Keratinocyte (primary cell): ENCODE measurements around the gene ELP5. TPM values are rescaled to one million over a fixed set of nuclear protein-coding genes. Genes with fewer than 3 reads are reported as not detected.
A peak's percentile ranks its signal among the peaks of the same experiment; 100 is the strongest.

Experiments
- DNase-seq: peaks from one replicate; pipeline ENCODE4 v3.0.0-alpha.2; 2011; ENCODE audit warnings: low read depth, missing footprints, low spot score
- FAIRE-seq: peaks from 2 replicates; lab custom pipeline; 2011; peaks lifted over from hg19 to GRCh38; lab: Jason Lieb, UNC
- H2AFZ ChIP-seq: 2 replicates; pipeline ENCODE4 v1.6.0; 2012; ENCODE audit warnings: low read length, control low read depth, inconsistent platforms; ENCODE audit not compliant: control insufficient read depth
- H3K27ac ChIP-seq: 2 replicates; pipeline ENCODE4 v1.5.1; 2011; ENCODE audit warnings: low read length; ENCODE audit not compliant: control insufficient read depth, insufficient read depth
- H3K27me3 ChIP-seq: 3 replicates; pipeline ENCODE4 v1.6.0; 2011; ENCODE audit warnings: low read length; ENCODE audit not compliant: control insufficient read depth, insufficient read depth; ENCODE audit errors: extremely low read depth
- H3K36me3 ChIP-seq, 2 experiments: 2 replicates in 1 of 2; 3 replicates in 1 of 2; pipeline ENCODE4 v1.5.1; 2011; ENCODE audit warnings: low read length in 2 of 2, mild to moderate bottlenecking in 1 of 2; ENCODE audit not compliant: control insufficient read depth in 2 of 2, insufficient read depth in 2 of 2; ENCODE audit errors: extremely low read depth in 1 of 2
- H3K4me1 ChIP-seq: 3 replicates; pipeline ENCODE4 v1.5.1; 2011; ENCODE audit warnings: low read length; ENCODE audit not compliant: control insufficient read depth, insufficient read depth; ENCODE audit errors: extremely low read depth
- H3K4me2 ChIP-seq: 3 replicates; pipeline ENCODE4 v1.6.0; 2011; ENCODE audit warnings: low read depth, low read length; ENCODE audit not compliant: control insufficient read depth, insufficient read depth; ENCODE audit errors: extremely low read depth
- H3K4me3 ChIP-seq, 3 experiments: fragments of 200-600 bp in 1 of 3; sonication (generic) in 1 of 3; 2 replicates in 2 of 3; 3 replicates in 1 of 3; pipeline ENCODE4 v1.5.1; 2011 to 2016; ENCODE audit warnings: low read length in 3 of 3, mild to moderate bottlenecking in 3 of 3, control low read depth in 2 of 3, inconsistent platforms in 1 of 3, low read depth in 1 of 3, mixed read lengths in 1 of 3, mixed run types in 1 of 3, moderate library complexity in 1 of 3; ENCODE audit not compliant: control insufficient read depth in 2 of 3, insufficient read depth in 2 of 3; ENCODE audit errors: extremely low read depth in 1 of 3
- H3K79me2 ChIP-seq: 2 replicates; pipeline ENCODE4 v1.6.0; 2012; ENCODE audit warnings: low read length; ENCODE audit not compliant: control insufficient read depth, insufficient read depth
- H3K9ac ChIP-seq: 3 replicates; pipeline ENCODE4 v1.6.0; 2011; ENCODE audit warnings: low read length; ENCODE audit not compliant: control insufficient read depth, insufficient read depth; ENCODE audit errors: extremely low read depth
- H3K9me1 ChIP-seq: 3 replicates; pipeline ENCODE4 v1.6.0; 2011; ENCODE audit warnings: low read length; ENCODE audit not compliant: control insufficient read depth, insufficient read depth; ENCODE audit errors: extremely low read depth
- H3K9me3 ChIP-seq: 2 replicates; pipeline ENCODE4 v1.5.1; 2012; ENCODE audit warnings: low read depth, low read length; ENCODE audit not compliant: control insufficient read depth
- H4K20me1 ChIP-seq: 3 replicates; pipeline ENCODE4 v1.6.0; 2011; ENCODE audit warnings: low read length; ENCODE audit not compliant: control insufficient read depth, insufficient read depth; ENCODE audit errors: extremely low read depth
- CTCF ChIP-seq, 3 experiments: IDR thresholded peaks in 1 of 3; conservative IDR thresholded peaks in 1 of 3; optimal IDR thresholded peaks in 1 of 3; 2 replicates in 2 of 3; 3 replicates in 1 of 3; pipeline versions ENCODE3 to v1.5.1; 2011; ENCODE audit warnings: low read length in 3 of 3, mild to moderate bottlenecking in 3 of 3, moderate library complexity in 2 of 3, control low read depth in 1 of 3, inconsistent platforms in 1 of 3; ENCODE audit not compliant: insufficient read depth in 2 of 3; ENCODE audit errors: extremely low read depth in 1 of 3
- EZH2 ChIP-seq: IDR thresholded peaks from one replicate; pipeline ENCODE4 v1.6.1; 2012; ENCODE audit warnings: inconsistent platforms, mild to moderate bottlenecking, low read length, moderate library complexity
- dilution Hi-C: fragments of 300-500 bp; cut with MboI; formaldehyde crosslinking; loops from one replicate; pipeline ENCODE4 v1.7.0; 2020; ENCODE audit warnings: low sequenced_read_pairs; ENCODE audit not compliant: extremely low pct_ligation_motif_present
- polyA plus RNA-seq, 5 experiments: library from polyadenylated mRNA; depleted of rRNA in 3 of 5; stranded (reverse) in 3 of 5; stranded (forward) in 1 of 5; unstranded in 1 of 5; fragments of >200 nt; gene quantifications; 1 replicate in 1 of 5; 2 replicates in 3 of 5; 3 replicates in 1 of 5; pipeline versions ENCODE4 v1.2.1 to v1.2.3, GENCODE V29; 2011 to 2012; ENCODE audit warnings: missing spikeins in 2 of 5, low read depth in 1 of 5, low replicate concordance in 1 of 5

The ELP5 gene
- polyA plus RNA-seq, 1 donor (not counting 4 experiments of a cell fraction or from before 2014, with no cell fraction given): 19.4 TPM

GRCh38 chr17:7263801-7264078 is 11.7 kb downstream of the ELP5 start:
- peak overlapping the region; percentile 92 for H3K4me2 ChIP-seq
- no peak for FAIRE-seq
- no peak for DNase-seq
- H4K20me1 ChIP-seq: no peaks in the 10 kb centered on the region
- TF ChIP-seq EZH2 (no peak), CTCF (optimal IDR thresholded peaks at IDR 0.05 in 1 of 3, IDR thresholded peaks at IDR 0.05 in 1 of 3, conservative IDR thresholded peaks at IDR 0.05 in 1 of 3; ENCODE audit: extremely low read depth in 1 of 3, insufficient read depth in 2 of 3, low read length in 3 of 3) (no peak)
- no peaks in the 10 kb centered on the region for H3K9me1 ChIP-seq
- peak overlapping the region; percentile 98 for H2AFZ ChIP-seq
- H3K79me2 ChIP-seq: no peaks in the 10 kb centered on the region
- H3K36me3 ChIP-seq: peaks cover 0 to 16% of the 10 kb centered on the region in 2 experiments
- dilution Hi-C loops: no loop called here
- H3K4me3 ChIP-seq: no peak overlapping the region
- H3K9me3 ChIP-seq: no peaks in the 10 kb centered on the region
- no peak overlapping the region for H3K27ac ChIP-seq
- H3K9ac ChIP-seq: peak overlapping the region; percentile 72
- H3K4me1 ChIP-seq: peaks cover 33% of the 10 kb centered on the region
- no peaks in the 10 kb centered on the region for H3K27me3 ChIP-seq

GRCh38 chr17:7266784-7267183 is 14.8 kb downstream of the ELP5 start:
- Histone ChIP-seq H4K20me1 (no peaks in the 10 kb centered on the region), H3K4me2 (no peak overlapping the region), H3K27ac (no peak overlapping the region), H3K79me2 (no peaks in the 10 kb centered on the region), H2AFZ (no peak overlapping the region), H3K9ac (no peak overlapping the region), H3K9me1 (no peaks in the 10 kb centered on the region), H3K4me3 (no peak overlapping the region), H3K9me3 (no peaks in the 10 kb centered on the region), H3K27me3 (no peaks in the 10 kb centered on the region), H3K36me3 (no peaks in the 10 kb centered on the region), H3K4me1 (peaks cover 16% of the 10 kb centered on the region)
- no peak for FAIRE-seq
- TF ChIP-seq CTCF (optimal IDR thresholded peaks at IDR 0.05 in 1 of 3, IDR thresholded peaks at IDR 0.05 in 1 of 3, conservative IDR thresholded peaks at IDR 0.05 in 1 of 3; ENCODE audit: extremely low read depth in 1 of 3, insufficient read depth in 2 of 3, low read length in 3 of 3) (no peak), EZH2 (no peak)
- DNase-seq: no peak
- dilution Hi-C loops: no loop called here
